Kidney epithelial cell (primary cell): ENCODE measurements around the gene NRDE2. TPM values are rescaled to one million over a fixed set of nuclear protein-coding genes. Genes with fewer than 3 reads are reported as not detected.

Experiments used
- DNase-seq: peaks from one replicate; pipeline ENCODE4 v3.0.0-alpha.2; 2010; ENCODE audit warnings: low read depth
- H3K27me3 ChIP-seq: 2 replicates; pipeline ENCODE4 v1.6.0; 2011; ENCODE audit warnings: low read length; ENCODE audit not compliant: control insufficient read depth, insufficient read depth
- H3K36me3 ChIP-seq: 2 replicates; pipeline ENCODE4 v1.5.1; 2011; ENCODE audit warnings: low read length; ENCODE audit not compliant: control insufficient read depth, insufficient read depth
- H3K4me3 ChIP-seq: 2 replicates; pipeline ENCODE4 v1.5.1; 2011; ENCODE audit warnings: low read depth, mild to moderate bottlenecking, control low read depth, low read length
- CTCF ChIP-seq: IDR thresholded peaks from 2 replicates; pipeline ENCODE4 v1.5.1; 2011; ENCODE audit warnings: mild to moderate bottlenecking, moderate library complexity, low read length, control low read depth, inconsistent platforms; ENCODE audit not compliant: insufficient read depth, poor library complexity, severe bottlenecking
- total RNA-seq: library from RNA; depleted of rRNA; stranded (reverse); fragments of >200 nt; gene quantifications from 2 replicates; pipeline ENCODE4 v1.2.3, GENCODE V29; 2015

Gene NRDE2
- total RNA-seq, 1 donor from 2014 or later: 9.3 TPM

- TF ChIP-seq CTCF: no peak
- no peak overlapping the region for H3K4me3 ChIP-seq
- no peak for DNase-seq
- H3K27me3 ChIP-seq: no peaks in the 10 kb centered on the region
- H3K36me3 ChIP-seq: peaks cover 4% of the 10 kb centered on the region
Observed at GRCh38 chr14:90277581-90278198, 54.1 kb downstream of the NRDE2 start.

GRCh38 chr14:90276646-90277367, 54.9 kb downstream of the NRDE2 start:
- peaks cover 4% of the 10 kb centered on the region for H3K36me3 ChIP-seq
- TF ChIP-seq CTCF: no peak
- DNase-seq: no peak
- H3K27me3 ChIP-seq: no peaks in the 10 kb centered on the region
- H3K4me3 ChIP-seq: no peak overlapping the region

- TF ChIP-seq CTCF: no peak
- Histone ChIP-seq H3K4me3 (no peak overlapping the region), H3K27me3 (no peaks in the 10 kb centered on the region), H3K36me3 (peaks cover 5% of the 10 kb centered on the region)
- no peak for DNase-seq
Observed at GRCh38 chr14:90275820-90276219, 55.9 kb downstream of the NRDE2 start.

- Histone ChIP-seq H3K4me3 (no peak overlapping the region), H3K27me3 (no peaks in the 10 kb centered on the region), H3K36me3 (peaks cover 5% of the 10 kb centered on the region)
- DNase-seq: no peak
- TF ChIP-seq CTCF: no peak
Observed at GRCh38 chr14:90275458-90275814, 56.3 kb downstream of the NRDE2 start.

- Histone ChIP-seq H3K4me3 (no peak overlapping the region), H3K27me3 (no peaks in the 10 kb centered on the region), H3K36me3 (peaks cover 5% of the 10 kb centered on the region)
- peak; percentile 18 for DNase-seq
- TF ChIP-seq CTCF: no peak
Observed at GRCh38 chr14:90274808-90275457, 56.8 kb downstream of the NRDE2 start.
